Activated naive CD4-positive, alpha-beta T cell treated with anti-CD3 and anti-CD28 coated beads, Interleukin-2, amount 10 ng/mL, durations not matched to agents 7 days and 5 days (primary cell): Measurements from ENCODE around the gene NTN1.
"Not testable (repeated sequence)": the region's sequence is repeated elsewhere in the genome, so short reads cannot be mapped to it uniquely, and the experiment has no call there.

Experiments used
- CTCF ChIA-PET: fragments of 350-600 bp; sonication (Branson Sonifier 250); formaldehyde crosslinking; loops from one replicate; lab custom pipeline; 2021; ENCODE audit warnings: antibody characterized with exemption; lab: Charles Lee
- DNase-seq: peaks from one replicate; pipeline ENCODE4 v3.0.0-alpha.2; 2020
- H3K27ac Mint-ChIP-seq: one replicate; pipeline ENCODE4 v1.8.0; 2021; ENCODE audit warnings: mild to moderate bottlenecking, moderate library complexity, mixed read lengths
- H3K27me3 Mint-ChIP-seq: one replicate; pipeline ENCODE4 v1.8.0; 2021; ENCODE audit warnings: mild to moderate bottlenecking, mixed read lengths
- H3K36me3 Mint-ChIP-seq: one replicate; pipeline ENCODE4 v1.8.0; 2021; ENCODE audit warnings: mixed read lengths
- H3K4me1 Mint-ChIP-seq: one replicate; pipeline ENCODE4 v1.8.0; 2021; ENCODE audit warnings: mixed read lengths
- H3K4me3 Mint-ChIP-seq: one replicate; pipeline ENCODE4 v1.8.0; 2021; ENCODE audit warnings: mild to moderate bottlenecking, moderate library complexity, mixed read lengths
- H3K9me3 Mint-ChIP-seq: one replicate; pipeline ENCODE4 v1.8.0; 2021; ENCODE audit warnings: mixed read lengths

Gene NTN1

GRCh38 chr17:9101356-9101755 is 80.0 kb downstream of the NTN1 start:
- Mint-ChIP-seq H3K27ac (no peak overlapping the region), H3K4me1 (no peaks in the 10 kb centered on the region), H3K4me3 (no peak overlapping the region), H3K27me3 (peaks cover 5% of the 10 kb centered on the region), H3K36me3 (no peaks in the 10 kb centered on the region), H3K9me3 (peaks cover 14% of the 10 kb centered on the region)
- CTCF ChIA-PET: no interaction called here
- DNase-seq: no peak

- H3K27ac Mint-ChIP-seq, H3K4me3 Mint-ChIP-seq, H3K36me3 Mint-ChIP-seq, H3K4me1 Mint-ChIP-seq, H3K27me3 Mint-ChIP-seq, CTCF ChIA-PET, DNase-seq: not testable (repeated sequence)
- peaks cover 14% of the 10 kb centered on the region for H3K9me3 Mint-ChIP-seq
These were observed 81.9 kb downstream of the NTN1 start for GRCh38 chr17:9103193-9103592.

DNA sequence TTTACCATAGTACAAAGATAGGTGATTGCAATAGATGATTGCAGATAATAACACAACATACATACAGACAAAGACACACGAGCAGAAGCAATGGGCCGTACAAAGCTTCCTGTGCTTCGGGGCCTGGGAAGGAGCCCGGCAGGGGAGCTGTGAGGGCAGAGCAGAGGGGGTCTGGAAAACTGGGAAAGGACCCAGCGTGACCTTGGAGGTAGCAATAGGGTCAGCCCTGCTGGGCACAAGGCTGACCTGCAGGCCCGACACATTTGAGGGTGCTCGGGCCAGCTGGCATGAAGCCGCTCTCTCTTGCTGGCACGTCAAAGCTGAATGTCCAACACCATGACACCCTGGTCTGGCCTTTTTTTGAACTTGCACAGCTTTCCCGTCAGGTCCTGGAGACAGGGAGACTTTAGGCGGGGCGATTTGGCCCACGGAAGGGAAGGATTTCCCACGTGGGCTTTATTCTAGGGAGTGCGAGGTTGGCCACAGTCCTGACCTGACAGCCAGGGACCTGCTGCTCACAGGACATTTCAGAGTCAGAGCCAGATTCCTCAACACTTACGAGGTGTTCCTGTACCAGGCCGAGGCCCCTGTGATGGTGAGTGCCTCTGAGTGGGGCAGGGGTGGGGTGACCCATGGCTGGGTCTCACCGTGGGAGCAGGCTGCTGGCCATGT is 83.2 kb downstream of the NTN1 start:
- Mint-ChIP-seq H3K27ac (no peak overlapping the region), H3K9me3 (peaks cover 14% of the 10 kb centered on the region), H3K27me3 (peaks cover 4% of the 10 kb centered on the region), H3K4me3 (no peak overlapping the region), H3K4me1 (no peaks in the 10 kb centered on the region), H3K36me3 (no peaks in the 10 kb centered on the region)
- CTCF ChIA-PET: no interaction called here
- DNase-seq: no peak

- Mint-ChIP-seq H3K27me3 (peaks cover 8% of the 10 kb centered on the region), H3K4me3 (no peak overlapping the region), H3K36me3 (no peaks in the 10 kb centered on the region), H3K9me3 (peaks cover 14% of the 10 kb centered on the region), H3K27ac (no peak overlapping the region), H3K4me1 (no peaks in the 10 kb centered on the region)
- CTCF ChIA-PET: no interaction called here
- DNase-seq: no peak
These were observed 84.0 kb downstream of the NTN1 start for GRCh38 chr17:9105068-9105868.

GRCh38 chr17:9106278-9106677 is 85.0 kb downstream of the NTN1 start:
- H3K36me3 Mint-ChIP-seq, H3K4me1 Mint-ChIP-seq, CTCF ChIA-PET, H3K27ac Mint-ChIP-seq, DNase-seq, H3K4me3 Mint-ChIP-seq: not testable (repeated sequence)
- peaks cover 14% of the 10 kb centered on the region for H3K9me3 Mint-ChIP-seq
- H3K27me3 Mint-ChIP-seq: peaks cover 18% of the 10 kb centered on the region

DNA sequence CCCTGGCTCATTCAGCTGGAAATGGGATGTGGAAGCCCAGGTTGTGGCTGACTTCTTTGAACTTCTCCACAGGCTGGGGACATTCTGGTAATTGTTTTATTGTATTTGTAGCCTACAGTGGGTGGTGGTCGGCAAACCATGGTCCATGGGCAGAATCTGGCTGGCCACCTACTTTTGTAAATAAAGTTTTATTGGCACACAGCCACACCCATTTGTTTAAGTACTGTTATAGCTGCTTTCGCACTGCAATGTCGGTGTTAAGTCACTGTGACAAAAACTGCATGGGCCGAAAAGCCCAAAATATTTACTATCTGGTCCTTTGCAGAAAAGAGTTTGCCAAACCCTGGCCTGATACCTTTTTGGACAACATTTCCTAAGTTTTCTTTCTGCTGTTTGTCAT is 86.2 kb downstream of the NTN1 start:
- Mint-ChIP-seq H3K36me3 (no peaks in the 10 kb centered on the region), H3K9me3 (peaks cover 5% of the 10 kb centered on the region), H3K27me3 (peaks cover 18% of the 10 kb centered on the region), H3K27ac (no peak overlapping the region), H3K4me1 (no peaks in the 10 kb centered on the region), H3K4me3 (no peak overlapping the region)
- DNase-seq: no peak
- CTCF ChIA-PET: no interaction called here

- H3K27ac Mint-ChIP-seq: no peak overlapping the region
- no peaks in the 10 kb centered on the region for H3K36me3 Mint-ChIP-seq
- H3K4me1 Mint-ChIP-seq: no peaks in the 10 kb centered on the region
- H3K9me3 Mint-ChIP-seq: peaks cover 2% of the 10 kb centered on the region
- no peak for DNase-seq
- no peak overlapping the region for H3K4me3 Mint-ChIP-seq
- CTCF ChIA-PET: no interaction called here
- H3K27me3 Mint-ChIP-seq: peaks cover 18% of the 10 kb centered on the region
These were observed 86.8 kb downstream of the NTN1 start for GRCh38 chr17:9108146-9108545.

GRCh38 chr17:9109933-9110332 is 88.6 kb downstream of the NTN1 start:
- Mint-ChIP-seq H3K36me3 (no peaks in the 10 kb centered on the region), H3K4me1 (no peaks in the 10 kb centered on the region), H3K27ac (no peak overlapping the region), H3K27me3 (peaks cover 21% of the 10 kb centered on the region), H3K4me3 (no peak overlapping the region), H3K9me3 (no peaks in the 10 kb centered on the region)
- no peak for DNase-seq
- CTCF ChIA-PET: no interaction called here

DNA sequence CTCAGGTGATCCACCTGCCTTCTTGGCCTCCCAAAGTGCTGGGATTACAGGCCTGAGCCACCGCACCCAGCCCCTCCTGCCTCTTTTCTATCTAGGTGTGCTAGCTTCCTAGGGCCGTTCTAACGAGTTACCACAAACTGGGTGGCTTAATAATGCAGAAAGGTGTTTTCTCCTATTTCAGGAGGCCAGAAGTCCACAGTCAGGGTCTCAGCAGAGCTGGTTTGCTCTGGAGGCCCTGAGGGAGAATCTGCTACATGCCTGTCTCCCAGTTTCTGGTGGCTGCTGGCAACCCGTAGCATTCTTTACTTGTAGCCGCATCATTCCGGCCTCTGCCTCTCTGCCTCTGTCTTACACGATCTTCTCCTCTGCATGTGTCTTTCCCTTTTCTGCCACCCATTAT is 89.2 kb downstream of the NTN1 start:
- no peak overlapping the region for H3K4me3 Mint-ChIP-seq
- no peaks in the 10 kb centered on the region for H3K9me3 Mint-ChIP-seq
- H3K36me3 Mint-ChIP-seq: no peaks in the 10 kb centered on the region
- H3K27ac Mint-ChIP-seq: no peak overlapping the region
- no peaks in the 10 kb centered on the region for H3K4me1 Mint-ChIP-seq
- H3K27me3 Mint-ChIP-seq: peaks cover 27% of the 10 kb centered on the region
- no peak for DNase-seq
- CTCF ChIA-PET: no interaction called here

DNA sequence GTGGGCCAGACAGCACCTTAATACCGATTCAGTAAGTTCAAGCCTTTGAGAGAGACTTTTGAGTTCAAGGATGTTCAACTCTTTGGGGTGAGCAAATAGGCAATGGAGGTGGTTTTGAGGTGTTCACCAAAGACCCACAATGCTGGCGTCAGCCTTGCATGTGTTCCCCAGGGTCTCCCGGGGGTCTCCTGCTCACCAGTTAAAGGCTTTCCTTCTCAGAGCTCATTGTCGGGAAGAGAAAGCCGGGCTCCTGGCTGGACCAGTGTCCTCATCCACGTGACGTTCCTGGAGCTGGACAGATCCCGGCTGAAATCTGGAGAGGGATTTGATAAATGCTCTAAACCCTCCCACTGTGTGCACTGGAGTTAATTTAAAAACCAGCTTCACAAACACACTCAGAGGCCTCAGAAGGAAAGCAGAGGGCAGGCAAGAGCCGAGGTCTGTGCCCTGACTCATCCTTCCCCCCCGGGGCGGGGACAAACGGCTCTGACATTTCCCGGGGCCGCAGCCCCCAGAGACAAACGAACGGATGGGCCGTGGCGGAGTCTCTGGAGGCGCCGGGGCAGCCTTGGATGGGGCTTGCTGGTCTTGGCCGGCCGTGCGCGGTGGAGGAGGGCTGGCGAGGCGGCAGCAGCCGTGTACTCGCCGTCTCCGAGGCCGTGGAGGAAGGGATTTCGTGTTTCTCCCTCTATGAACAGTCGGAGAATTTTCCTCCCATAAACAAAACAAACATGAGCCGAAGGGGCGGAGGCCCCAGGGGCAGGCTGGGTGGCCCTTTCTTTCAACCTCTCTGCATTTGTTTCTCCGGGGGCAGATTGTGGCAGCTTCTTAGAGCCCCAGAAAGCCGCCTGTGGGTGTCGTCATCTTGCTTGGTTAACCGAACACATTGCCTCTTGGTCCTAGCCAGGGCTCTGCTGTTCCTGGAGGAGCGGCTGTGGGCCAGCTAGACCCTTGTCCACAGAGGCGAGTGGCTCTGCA is 94.2 kb downstream of the NTN1 start:
- CTCF ChIA-PET: interaction anchor here (1.0 to 1.9 kb wide), 5 partner anchors 18 to 407 kb away, joined by 3 to 18 read pairs (median 3); no protein-coding TSS in a partner anchor
- peaks cover 27% of the 10 kb centered on the region for H3K27me3 Mint-ChIP-seq
- no peak overlapping the region for H3K27ac Mint-ChIP-seq
- no peaks in the 10 kb centered on the region for H3K36me3 Mint-ChIP-seq
- H3K4me1 Mint-ChIP-seq: no peaks in the 10 kb centered on the region
- peak overlapping the region; percentile 21 for H3K4me3 Mint-ChIP-seq
- peak; percentile 51 for DNase-seq
- H3K9me3 Mint-ChIP-seq: peaks cover 4% of the 10 kb centered on the region

DNA sequence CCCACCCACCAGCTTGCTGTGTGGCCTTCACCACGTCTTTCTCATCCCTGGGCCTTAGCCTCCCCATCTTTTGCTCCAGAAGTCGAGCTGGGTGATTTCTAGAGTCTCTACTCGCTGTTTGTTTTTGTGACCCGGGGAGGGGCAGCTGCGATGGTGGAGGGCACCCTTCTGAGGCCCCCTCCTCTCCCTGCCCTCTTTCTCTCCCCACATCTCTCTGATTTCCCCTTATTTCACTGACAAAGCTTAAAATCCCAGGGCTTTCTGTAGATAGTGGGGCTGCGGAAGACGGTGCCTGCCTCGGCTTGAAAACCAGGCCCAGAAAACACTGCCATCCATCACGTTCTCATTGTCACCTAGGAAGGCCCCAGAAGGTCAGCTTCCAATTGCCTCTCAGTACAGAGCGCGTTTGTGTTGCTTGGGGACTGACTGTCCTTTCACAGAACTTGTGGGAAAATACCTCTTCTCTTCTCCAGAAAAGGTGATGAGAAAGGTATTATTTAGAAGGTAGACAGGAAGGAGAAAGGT is 95.1 kb downstream of the NTN1 start:
- DNase-seq: no peak

DNA sequence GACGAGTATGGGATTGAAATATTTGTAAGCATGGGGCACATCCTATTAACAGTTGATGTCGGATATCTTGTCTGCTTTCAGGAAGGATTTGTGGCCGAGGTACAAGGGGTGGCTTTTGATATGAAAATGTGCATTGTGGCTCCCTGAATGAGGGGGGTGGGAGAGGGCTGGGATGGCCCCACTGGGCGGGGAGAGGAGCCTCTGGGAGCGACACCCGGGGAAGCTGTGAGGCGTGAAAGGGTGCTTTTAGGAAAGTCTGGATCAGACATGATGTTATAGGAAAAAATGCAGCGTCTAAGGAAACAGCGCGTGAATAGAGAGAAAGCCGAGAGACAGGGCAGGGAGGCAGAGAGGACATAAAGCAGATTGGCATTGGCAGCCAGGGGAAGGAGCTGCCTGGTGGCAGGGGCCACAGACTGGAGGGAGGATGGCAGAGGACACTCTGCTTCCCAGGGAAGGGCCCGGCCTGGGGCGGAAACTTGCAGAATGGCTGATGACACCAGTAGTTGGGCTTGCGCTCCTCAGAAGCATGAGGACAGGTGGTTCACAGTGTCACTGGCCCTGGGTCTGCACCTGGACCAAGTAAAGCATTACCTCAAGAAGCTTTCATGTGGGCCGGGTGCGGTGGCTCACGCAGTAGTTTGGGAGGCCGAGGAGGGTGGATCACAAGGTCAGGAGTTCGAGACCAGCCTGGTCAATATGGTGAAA is 95.7 kb downstream of the NTN1 start:
- peaks cover 20% of the 10 kb centered on the region for H3K27me3 Mint-ChIP-seq
- H3K36me3 Mint-ChIP-seq: no peaks in the 10 kb centered on the region
- H3K27ac Mint-ChIP-seq: no peak overlapping the region
- DNase-seq: no peak
- H3K4me1 Mint-ChIP-seq: no peaks in the 10 kb centered on the region
- no peak overlapping the region for H3K4me3 Mint-ChIP-seq
- H3K9me3 Mint-ChIP-seq: peaks cover 4% of the 10 kb centered on the region
- CTCF ChIA-PET: no interaction called here

More for the DNA sequence above, 95.1 kb downstream of the NTN1 start:
- Mint-ChIP-seq H3K27me3 (peaks cover 20% of the 10 kb centered on the region), H3K9me3 (peaks cover 4% of the 10 kb centered on the region), H3K4me3 (no peak overlapping the region), H3K4me1 (no peaks in the 10 kb centered on the region), H3K27ac (no peak overlapping the region), H3K36me3 (no peaks in the 10 kb centered on the region)
- CTCF ChIA-PET: interaction anchor here (1.9 kb wide), 1 partner anchor 176 kb away, joined by 18 read pairs; no protein-coding TSS in a partner anchor

- peaks cover 4% of the 10 kb centered on the region for H3K9me3 Mint-ChIP-seq
- CTCF ChIA-PET: no interaction called here
- no peaks in the 10 kb centered on the region for H3K36me3 Mint-ChIP-seq
- no peaks in the 10 kb centered on the region for H3K4me1 Mint-ChIP-seq
- H3K27me3 Mint-ChIP-seq: peaks cover 11% of the 10 kb centered on the region
- DNase-seq: no peak
- no peak overlapping the region for H3K4me3 Mint-ChIP-seq
- no peak overlapping the region for H3K27ac Mint-ChIP-seq
These were observed 99.2 kb downstream of the NTN1 start for GRCh38 chr17:9120471-9120870.
